ENCODE results near the gene SDC3.

DNA sequence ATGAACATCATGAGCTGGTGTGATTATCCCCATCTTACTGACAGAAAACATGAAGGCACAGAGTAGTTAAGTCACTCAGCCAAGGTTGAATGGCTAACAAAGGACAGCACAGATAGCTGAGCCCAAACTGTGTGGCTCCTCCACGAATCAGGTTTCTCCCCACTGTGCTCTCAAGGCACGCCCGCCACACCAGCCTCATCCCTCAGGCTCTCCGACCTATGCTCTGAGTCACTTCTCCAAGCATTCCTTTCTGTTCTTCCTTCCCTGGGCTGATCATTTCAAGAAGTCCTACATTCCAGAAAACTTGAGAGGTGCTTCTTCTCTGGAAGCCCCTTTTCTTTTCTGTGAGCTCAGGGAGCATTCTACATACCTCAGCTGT, 25.3 kb upstream of the SDC3 start:
- TF ChIP-seq, protein P1, sequence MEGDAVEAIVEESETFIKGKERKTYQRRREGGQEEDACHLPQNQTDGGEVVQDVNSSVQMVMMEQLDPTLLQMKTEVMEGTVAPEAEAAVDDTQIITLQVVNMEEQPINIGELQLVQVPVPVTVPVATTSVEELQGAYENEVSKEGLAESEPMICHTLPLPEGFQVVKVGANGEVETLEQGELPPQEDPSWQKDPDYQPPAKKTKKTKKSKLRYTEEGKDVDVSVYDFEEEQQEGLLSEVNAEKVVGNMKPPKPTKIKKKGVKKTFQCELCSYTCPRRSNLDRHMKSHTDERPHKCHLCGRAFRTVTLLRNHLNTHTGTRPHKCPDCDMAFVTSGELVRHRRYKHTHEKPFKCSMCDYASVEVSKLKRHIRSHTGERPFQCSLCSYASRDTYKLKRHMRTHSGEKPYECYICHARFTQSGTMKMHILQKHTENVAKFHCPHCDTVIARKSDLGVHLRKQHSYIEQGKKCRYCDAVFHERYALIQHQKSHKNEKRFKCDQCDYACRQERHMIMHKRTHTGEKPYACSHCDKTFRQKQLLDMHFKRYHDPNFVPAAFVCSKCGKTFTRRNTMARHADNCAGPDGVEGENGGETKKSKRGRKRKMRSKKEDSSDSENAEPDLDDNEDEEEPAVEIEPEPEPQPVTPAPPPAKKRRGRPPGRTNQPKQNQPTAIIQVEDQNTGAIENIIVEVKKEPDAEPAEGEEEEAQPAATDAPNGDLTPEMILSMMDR (IDR thresholded peaks at IDR 0.05) = no peak
- TF ChIP-seq ZFX (IDR thresholded peaks at IDR 0.05; ENCODE audit: borderline replicate concordance) = no peak
